ENCODE data around the gene PDZD2. TPM values are rescaled to one million over a fixed set of nuclear protein-coding genes. Genes with fewer than 3 reads are reported as not detected.

PDZD2 gene
- total and polyA plus RNA-seq, 4 donors = 2.8 to 18.0 (median 5.3) TPM

GRCh38 chr5:32094691-32095090 lies 455.8 kb downstream of the PDZD2 start:
- Histone ChIP-seq H3K4me3 (ENCODE audit: low read length in 2 of 2) (no peak overlapping the region), H3K27me3 (ENCODE audit: control insufficient read depth in 1 of 2, insufficient read depth in 2 of 2, low read length in 1 of 2) (no peaks in the 10 kb centered on the region), H3K9me3 (ENCODE audit: control insufficient read depth, low read length) (no peaks in the 10 kb centered on the region), H3K36me3 (ENCODE audit: control insufficient read depth in 1 of 2, insufficient read depth in 2 of 2, low read length in 1 of 2) (no peaks in the 10 kb centered on the region), H3K4me1 (ENCODE audit: control insufficient read depth in 1 of 2, insufficient read depth in 2 of 2, low read length in 2 of 2) (no peaks in the 10 kb centered on the region), H3K27ac (ENCODE audit: low read depth in 1 of 2, low read length in 2 of 2) (peak overlapping the region in 1 of 2 donors; percentile 2)
- DNase-seq (no peak), ATAC-seq (ENCODE audit: low FRiP score) (no peak)
- intact Hi-C loops (cut with DNase I) = loop anchor here in 1 of 2 donors (5.0 kb wide), 1 partner anchor 267 kb away; no protein-coding TSS in a partner anchor
- 91 to 92% methylated on average over 5 of the region's 5 CpGs for WGBS, 2 donors

GRCh38 chr5:32095261-32095671 lies 456.3 kb downstream of the PDZD2 start:
- no peaks in the 10 kb centered on the region for H3K4me1 ChIP-seq (ENCODE audit: control insufficient read depth in 1 of 2, insufficient read depth in 2 of 2, low read length in 2 of 2)
- no peak overlapping the region for H3K27ac ChIP-seq (ENCODE audit: low read depth in 1 of 2, low read length in 2 of 2)
- no peak for DNase-seq
- intact Hi-C loops (cut with DNase I) = no loop called here
- no peaks in the 10 kb centered on the region for H3K27me3 ChIP-seq (ENCODE audit: control insufficient read depth in 1 of 2, insufficient read depth in 2 of 2, low read length in 1 of 2)
- no peaks in the 10 kb centered on the region for H3K9me3 ChIP-seq (ENCODE audit: control insufficient read depth, low read length)
- H3K36me3 ChIP-seq (ENCODE audit: control insufficient read depth in 1 of 2, insufficient read depth in 2 of 2, low read length in 1 of 2) = peaks cover 0 to 3% of the 10 kb centered on the region in 2 donors
- 26 to 27% methylated on average over 7 of the region's 7 CpGs for WGBS, 2 donors
- peak; percentile 57 for ATAC-seq (ENCODE audit: low FRiP score)
- no peak overlapping the region for H3K4me3 ChIP-seq (ENCODE audit: low read length in 2 of 2)

GRCh38 chr5:32096891-32097595 lies 458.1 kb downstream of the PDZD2 start:
- Histone ChIP-seq H3K9me3 (ENCODE audit: control insufficient read depth, low read length) (no peaks in the 10 kb centered on the region), H3K4me3 (ENCODE audit: low read length in 2 of 2) (no peak overlapping the region), H3K27ac (ENCODE audit: low read depth in 1 of 2, low read length in 2 of 2) (no peak overlapping the region), H3K27me3 (ENCODE audit: control insufficient read depth in 1 of 2, insufficient read depth in 2 of 2, low read length in 1 of 2) (no peaks in the 10 kb centered on the region), H3K4me1 (ENCODE audit: control insufficient read depth in 1 of 2, insufficient read depth in 2 of 2, low read length in 2 of 2) (no peaks in the 10 kb centered on the region), H3K36me3 (ENCODE audit: control insufficient read depth in 1 of 2, insufficient read depth in 2 of 2, low read length in 1 of 2) (peaks cover 0 to 3% of the 10 kb centered on the region in 2 donors)
- DNase-seq = no peak
- WGBS, 2 donors = 91 to 95% methylated on average over 10 of the region's 10 CpGs
- intact Hi-C loops (cut with DNase I) = no loop called here
- ATAC-seq (ENCODE audit: low FRiP score) = no peak

GRCh38 chr5:32098291-32098690 lies 459.4 kb downstream of the PDZD2 start:
- Histone ChIP-seq H3K36me3 (ENCODE audit: control insufficient read depth in 1 of 2, insufficient read depth in 2 of 2, low read length in 1 of 2) (peaks cover 0 to 3% of the 10 kb centered on the region in 2 donors), H3K4me1 (ENCODE audit: control insufficient read depth in 1 of 2, insufficient read depth in 2 of 2, low read length in 2 of 2) (no peaks in the 10 kb centered on the region), H3K9me3 (ENCODE audit: control insufficient read depth, low read length) (no peaks in the 10 kb centered on the region), H3K27ac (ENCODE audit: low read depth in 1 of 2, low read length in 2 of 2) (no peak overlapping the region), H3K27me3 (ENCODE audit: control insufficient read depth in 1 of 2, insufficient read depth in 2 of 2, low read length in 1 of 2) (no peaks in the 10 kb centered on the region), H3K4me3 (ENCODE audit: low read length in 2 of 2) (no peak overlapping the region)
- ATAC-seq (ENCODE audit: low FRiP score) (no peak), DNase-seq (no peak)
- WGBS, 2 donors = 65 to 69% methylated on average over 9 of the region's 9 CpGs
- intact Hi-C loops (cut with DNase I) = no loop called here

- intact Hi-C loops (cut with DNase I) = no loop called here
- 24 to 30% methylated on average over 11 of the region's 11 CpGs for WGBS, 2 donors
- DNase-seq = no peak
- Histone ChIP-seq H3K4me3 (ENCODE audit: low read length in 2 of 2) (no peak overlapping the region), H3K36me3 (ENCODE audit: control insufficient read depth in 1 of 2, insufficient read depth in 2 of 2, low read length in 1 of 2) (peaks cover 0 to 6% of the 10 kb centered on the region in 2 donors), H3K27me3 (ENCODE audit: control insufficient read depth in 1 of 2, insufficient read depth in 2 of 2, low read length in 1 of 2) (no peaks in the 10 kb centered on the region), H3K4me1 (ENCODE audit: control insufficient read depth in 1 of 2, insufficient read depth in 2 of 2, low read length in 2 of 2) (no peaks in the 10 kb centered on the region), H3K9me3 (ENCODE audit: control insufficient read depth, low read length) (no peaks in the 10 kb centered on the region), H3K27ac (ENCODE audit: low read depth in 1 of 2, low read length in 2 of 2) (no peak overlapping the region)
- no peak for ATAC-seq (ENCODE audit: low FRiP score)
Observed at GRCh38 chr5:32098890-32099310, 460.0 kb downstream of the PDZD2 start.

- no peaks in the 10 kb centered on the region for H3K27me3 ChIP-seq (ENCODE audit: control insufficient read depth in 1 of 2, insufficient read depth in 2 of 2, low read length in 1 of 2)
- H3K36me3 ChIP-seq (ENCODE audit: control insufficient read depth in 1 of 2, insufficient read depth in 2 of 2, low read length in 1 of 2) = peaks cover 0 to 6% of the 10 kb centered on the region in 2 donors
- H3K4me3 ChIP-seq (ENCODE audit: low read length in 2 of 2) = no peak overlapping the region
- no peaks in the 10 kb centered on the region for H3K4me1 ChIP-seq (ENCODE audit: control insufficient read depth in 1 of 2, insufficient read depth in 2 of 2, low read length in 2 of 2)
- DNase-seq (no peak), ATAC-seq (ENCODE audit: low FRiP score) (no peak)
- WGBS, 2 donors = 77 to 85% methylated on average over 9 of the region's 9 CpGs
- H3K9me3 ChIP-seq (ENCODE audit: control insufficient read depth, low read length) = no peaks in the 10 kb centered on the region
- H3K27ac ChIP-seq (ENCODE audit: low read depth in 1 of 2, low read length in 2 of 2) = no peak overlapping the region
- intact Hi-C loops (cut with DNase I) = no loop called here
Observed at GRCh38 chr5:32099486-32100035, 460.6 kb downstream of the PDZD2 start.

GRCh38 chr5:32100230-32100629 lies 461.3 kb downstream of the PDZD2 start:
- peaks cover 0 to 6% of the 10 kb centered on the region in 2 donors for H3K36me3 ChIP-seq (ENCODE audit: control insufficient read depth in 1 of 2, insufficient read depth in 2 of 2, low read length in 1 of 2)
- no peaks in the 10 kb centered on the region for H3K27me3 ChIP-seq (ENCODE audit: control insufficient read depth in 1 of 2, insufficient read depth in 2 of 2, low read length in 1 of 2)
- 44 to 46% methylated on average over 6 of the region's 6 CpGs for WGBS, 2 donors
- ATAC-seq (ENCODE audit: low FRiP score) (peak; percentile 51), DNase-seq (no peak)
- H3K4me1 ChIP-seq (ENCODE audit: control insufficient read depth in 1 of 2, insufficient read depth in 2 of 2, low read length in 2 of 2) = no peaks in the 10 kb centered on the region
- no peak overlapping the region for H3K27ac ChIP-seq (ENCODE audit: low read depth in 1 of 2, low read length in 2 of 2)
- no peak overlapping the region for H3K4me3 ChIP-seq (ENCODE audit: low read length in 2 of 2)
- intact Hi-C loops (cut with DNase I) = no loop called here
- no peaks in the 10 kb centered on the region for H3K9me3 ChIP-seq (ENCODE audit: control insufficient read depth, low read length)

- ATAC-seq (ENCODE audit: low FRiP score) = no peak
- Histone ChIP-seq H3K4me1 (ENCODE audit: control insufficient read depth in 1 of 2, insufficient read depth in 2 of 2, low read length in 2 of 2) (no peaks in the 10 kb centered on the region), H3K27ac (ENCODE audit: low read depth in 1 of 2, low read length in 2 of 2) (no peak overlapping the region), H3K27me3 (ENCODE audit: control insufficient read depth in 1 of 2, insufficient read depth in 2 of 2, low read length in 1 of 2) (no peaks in the 10 kb centered on the region), H3K36me3 (ENCODE audit: control insufficient read depth in 1 of 2, insufficient read depth in 2 of 2, low read length in 1 of 2) (peaks cover 0 to 6% of the 10 kb centered on the region in 2 donors), H3K9me3 (ENCODE audit: control insufficient read depth, low read length) (no peaks in the 10 kb centered on the region), H3K4me3 (ENCODE audit: low read length in 2 of 2) (no peak overlapping the region)
- WGBS, 2 donors = 86 to 87% methylated on average over 8 of the region's 8 CpGs
- no peak for DNase-seq
- intact Hi-C loops (cut with DNase I) = no loop called here
Observed at GRCh38 chr5:32100691-32101302, 461.9 kb downstream of the PDZD2 start.

Data from aorta (tissue), 5 donors.